Measurements from ENCODE around the gene FSIP1.

Gene FSIP1

DNA sequence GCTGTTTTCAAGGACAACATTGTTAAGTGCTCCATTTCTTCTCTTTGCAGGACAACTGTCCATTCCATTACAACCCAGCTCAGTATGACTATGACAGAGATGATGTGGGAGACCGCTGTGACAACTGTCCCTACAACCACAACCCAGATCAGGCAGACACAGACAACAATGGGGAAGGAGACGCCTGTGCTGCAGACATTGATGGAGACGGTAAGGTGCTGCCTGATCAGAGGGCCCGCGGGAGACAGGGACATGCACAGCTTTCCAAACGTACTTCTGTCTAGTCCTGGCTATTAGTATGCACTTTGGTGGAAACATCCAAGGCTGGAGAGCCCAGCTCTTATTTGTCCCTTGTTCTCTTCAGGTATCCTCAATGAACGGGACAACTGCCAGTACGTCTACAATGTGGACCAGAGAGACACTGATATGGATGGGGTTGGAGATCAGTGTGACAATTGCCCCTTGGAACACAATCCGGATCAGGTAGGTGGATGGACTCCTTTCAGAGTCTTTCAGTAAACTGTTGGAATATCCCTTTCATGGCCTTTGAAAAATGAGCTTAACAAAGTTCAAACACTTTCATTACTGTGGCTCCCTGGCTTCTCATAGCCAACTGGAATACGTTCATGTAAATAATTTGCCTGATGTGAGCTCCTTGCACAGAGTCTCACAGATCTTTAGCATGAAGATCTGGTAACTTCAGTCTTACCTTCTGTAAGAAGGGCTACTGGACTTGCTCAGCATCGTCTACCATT is 191.3 kb downstream of the FSIP1 start:
- no peak for TF ChIP-seq POLR2A (IDR thresholded peaks at IDR 0.05; ENCODE audit: low read depth, low read length)
- no peak for DNase-seq (ENCODE audit: insufficient read length, low spot score)
- no peak for FAIRE-seq

DNA sequence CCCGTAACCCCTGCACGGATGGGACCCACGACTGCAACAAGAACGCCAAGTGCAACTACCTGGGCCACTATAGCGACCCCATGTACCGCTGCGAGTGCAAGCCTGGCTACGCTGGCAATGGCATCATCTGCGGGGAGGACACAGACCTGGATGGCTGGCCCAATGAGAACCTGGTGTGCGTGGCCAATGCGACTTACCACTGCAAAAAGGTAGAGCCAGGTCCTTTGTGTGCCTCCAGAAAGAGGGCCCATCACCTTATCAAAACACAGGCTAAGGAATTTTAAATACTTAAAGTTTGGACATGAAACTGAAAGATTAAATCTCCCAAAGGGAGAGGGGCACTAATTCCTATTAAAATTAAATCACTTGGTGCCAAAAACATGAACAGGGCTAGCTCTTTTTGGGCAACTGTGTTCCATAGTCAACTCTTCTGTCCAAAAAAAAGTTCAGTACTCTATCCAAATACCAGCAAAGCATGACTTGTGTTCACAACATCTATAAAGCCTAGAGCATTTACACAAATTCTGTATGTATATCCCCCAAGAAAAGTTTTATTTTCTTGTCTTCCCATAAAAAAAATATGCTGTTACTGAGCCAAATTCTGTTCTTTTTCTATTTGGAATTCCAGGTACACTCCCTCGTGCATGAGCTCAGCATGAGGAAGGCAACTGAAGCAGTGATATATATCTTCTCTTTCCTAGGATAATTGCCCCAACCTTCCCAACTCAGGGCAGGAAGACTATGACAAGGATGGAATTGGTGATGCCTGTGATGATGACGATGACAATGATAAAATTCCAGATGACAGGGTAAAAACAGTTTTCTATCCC is 192.6 kb downstream of the FSIP1 start:
- no peak for TF ChIP-seq POLR2A (IDR thresholded peaks at IDR 0.05; ENCODE audit: low read depth, low read length)
- FAIRE-seq (no peak), DNase-seq (ENCODE audit: insufficient read length, low spot score) (no peak)

DNA sequence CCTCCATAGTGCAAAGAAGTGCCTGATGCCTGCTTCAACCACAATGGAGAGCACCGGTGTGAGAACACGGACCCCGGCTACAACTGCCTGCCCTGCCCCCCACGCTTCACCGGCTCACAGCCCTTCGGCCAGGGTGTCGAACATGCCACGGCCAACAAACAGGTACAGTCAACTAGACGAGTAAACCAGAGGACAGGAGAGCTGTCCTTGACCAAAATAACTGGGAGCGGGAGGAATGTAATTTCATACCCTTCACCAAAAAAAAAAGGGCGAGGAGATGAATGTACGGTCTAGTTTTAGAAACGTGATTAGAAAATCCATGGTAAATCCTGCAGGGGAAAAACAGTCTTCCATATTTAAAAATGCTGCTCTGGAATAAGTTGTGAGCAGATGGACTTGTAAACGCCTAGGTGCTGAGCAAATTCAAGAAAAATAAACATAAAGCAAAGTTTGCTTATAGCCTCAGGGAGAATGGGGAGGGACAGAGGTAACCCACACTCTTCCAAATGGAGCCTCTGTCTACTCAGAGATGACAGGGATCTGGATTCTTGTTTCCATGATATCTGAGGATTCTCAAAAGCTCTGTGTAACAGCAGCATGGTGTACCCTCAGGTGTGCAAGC is 193.3 kb downstream of the FSIP1 start:
- DNase-seq (ENCODE audit: insufficient read length, low spot score), result no peak
- no peak for FAIRE-seq
- no peak for TF ChIP-seq POLR2A (IDR thresholded peaks at IDR 0.05; ENCODE audit: low read depth, low read length)

DNA sequence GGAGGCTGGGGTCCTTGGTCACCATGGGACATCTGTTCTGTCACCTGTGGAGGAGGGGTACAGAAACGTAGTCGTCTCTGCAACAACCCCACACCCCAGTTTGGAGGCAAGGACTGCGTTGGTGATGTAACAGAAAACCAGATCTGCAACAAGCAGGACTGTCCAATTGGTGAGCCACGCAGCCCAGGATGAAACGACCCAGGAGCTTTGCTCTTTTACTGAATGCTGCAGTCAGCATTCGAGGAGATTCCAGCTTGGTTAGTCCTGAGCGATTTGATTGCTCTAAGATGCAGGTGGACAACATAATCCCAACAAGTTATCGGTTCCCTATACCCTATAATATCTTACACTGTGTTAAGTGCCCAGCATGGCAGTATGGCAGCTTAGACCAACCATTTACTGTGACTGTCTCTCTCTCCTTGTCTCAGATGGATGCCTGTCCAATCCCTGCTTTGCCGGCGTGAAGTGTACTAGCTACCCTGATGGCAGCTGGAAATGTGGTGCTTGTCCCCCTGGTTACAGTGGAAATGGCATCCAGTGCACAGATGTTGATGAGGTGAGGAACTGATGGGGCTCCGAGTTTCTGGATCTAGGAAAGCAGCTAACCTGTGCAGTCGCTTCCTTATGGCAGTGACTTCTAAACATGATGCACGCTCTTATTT is 194.0 kb downstream of the FSIP1 start:
- FAIRE-seq, result no peak
- no peak for DNase-seq (ENCODE audit: insufficient read length, low spot score)
- no peak for TF ChIP-seq POLR2A (IDR thresholded peaks at IDR 0.05; ENCODE audit: low read depth, low read length)

DNA sequence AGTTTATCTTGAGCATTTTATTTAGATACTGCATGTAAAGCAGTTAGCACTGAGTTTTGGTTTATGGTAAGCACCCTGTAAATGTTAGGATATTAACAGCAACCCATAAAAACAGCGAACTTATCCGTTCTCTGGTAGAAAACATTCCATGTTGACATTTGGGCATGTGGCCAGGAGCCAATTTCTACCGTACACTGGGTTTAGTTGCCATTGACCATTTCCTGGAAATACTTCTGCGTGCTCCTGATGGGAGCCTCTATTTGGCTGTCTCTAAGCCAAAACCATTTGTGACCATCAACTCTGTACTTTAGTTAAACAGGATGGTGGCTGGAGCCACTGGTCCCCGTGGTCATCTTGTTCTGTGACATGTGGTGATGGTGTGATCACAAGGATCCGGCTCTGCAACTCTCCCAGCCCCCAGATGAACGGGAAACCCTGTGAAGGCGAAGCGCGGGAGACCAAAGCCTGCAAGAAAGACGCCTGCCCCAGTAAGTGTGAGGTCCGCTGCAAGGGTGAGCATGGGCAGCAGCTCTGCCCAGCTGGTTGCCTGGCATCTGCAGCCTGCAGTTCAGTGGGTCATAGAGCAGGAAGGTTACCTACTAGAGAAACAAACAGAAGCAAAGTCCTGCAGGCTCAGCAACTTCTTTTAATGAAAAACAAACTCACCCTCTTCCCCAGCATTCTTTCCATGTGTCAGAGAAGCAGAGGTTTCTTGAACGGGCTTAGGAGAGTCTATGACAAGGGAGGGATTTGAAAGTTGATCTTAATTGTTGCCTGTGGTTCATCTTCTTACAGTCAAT is 194.7 kb downstream of the FSIP1 start:
- DNase-seq (ENCODE audit: insufficient read length, low spot score) (no peak), FAIRE-seq (no peak)
- TF ChIP-seq POLR2A (IDR thresholded peaks at IDR 0.05; ENCODE audit: low read depth, low read length), result no peak

DNA sequence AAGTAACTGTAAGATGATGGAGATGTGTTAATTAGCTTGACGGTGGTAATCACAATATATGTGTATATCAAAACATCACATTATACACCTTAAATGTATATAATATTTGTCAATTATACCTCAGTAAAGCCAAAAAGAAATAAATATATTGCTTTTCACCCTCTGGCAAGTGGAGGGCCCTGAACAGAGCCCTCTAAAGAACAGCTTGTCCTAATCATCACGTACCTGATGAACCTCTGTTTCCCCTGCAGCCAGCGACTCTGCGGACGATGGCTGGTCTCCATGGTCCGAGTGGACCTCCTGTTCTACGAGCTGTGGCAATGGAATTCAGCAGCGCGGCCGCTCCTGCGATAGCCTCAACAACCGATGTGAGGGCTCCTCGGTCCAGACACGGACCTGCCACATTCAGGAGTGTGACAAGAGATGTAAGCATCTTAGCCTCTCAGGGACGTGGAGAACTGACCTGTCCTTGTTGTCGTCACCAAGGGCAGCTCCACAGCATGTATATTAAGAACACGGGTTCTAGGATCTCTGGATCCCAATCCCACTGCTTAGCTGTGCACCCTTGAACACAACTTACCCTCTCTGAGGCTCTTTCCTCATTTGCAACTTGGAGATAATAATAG is 195.4 kb downstream of the FSIP1 start:
- FAIRE-seq (no peak), DNase-seq (ENCODE audit: insufficient read length, low spot score) (no peak)
- TF ChIP-seq POLR2A (IDR thresholded peaks at IDR 0.05; ENCODE audit: low read depth, low read length), result no peak

DNA sequence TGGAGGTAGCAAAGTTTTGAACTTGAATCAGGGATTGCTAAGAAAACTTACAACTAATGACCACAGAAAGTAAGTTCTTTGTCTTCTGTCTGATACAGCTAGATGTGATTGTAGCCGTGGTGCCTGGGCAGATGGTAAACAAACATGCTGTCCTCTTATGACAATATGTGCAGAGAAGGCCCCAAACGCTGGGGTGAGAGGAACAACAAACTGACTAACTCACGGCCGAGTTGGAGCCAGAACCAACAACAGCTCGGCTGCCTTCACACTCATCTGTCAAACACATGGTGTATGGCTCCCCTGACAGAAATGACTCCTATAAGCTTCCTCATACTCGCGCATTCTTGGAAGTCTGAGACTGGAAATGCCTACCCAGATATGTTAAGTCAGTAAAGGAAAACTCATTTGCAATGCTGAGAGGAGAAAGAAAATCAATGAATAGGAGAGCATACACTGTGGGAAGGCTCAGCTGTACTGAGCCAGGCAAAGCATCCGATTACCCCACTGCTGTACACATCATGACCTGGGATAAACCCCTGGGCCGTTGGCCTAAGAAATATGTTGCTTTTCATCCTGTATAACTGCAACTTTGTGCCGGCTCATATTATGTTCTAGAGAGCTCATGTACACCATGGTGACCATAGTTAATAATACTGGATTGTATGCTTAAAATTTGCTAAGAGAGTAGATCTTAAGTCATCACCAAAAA is 196.1 kb downstream of the FSIP1 start:
- no peak for DNase-seq (ENCODE audit: insufficient read length, low spot score)
- FAIRE-seq, result no peak
- TF ChIP-seq POLR2A (IDR thresholded peaks at IDR 0.05; ENCODE audit: low read depth, low read length), result no peak

DNA sequence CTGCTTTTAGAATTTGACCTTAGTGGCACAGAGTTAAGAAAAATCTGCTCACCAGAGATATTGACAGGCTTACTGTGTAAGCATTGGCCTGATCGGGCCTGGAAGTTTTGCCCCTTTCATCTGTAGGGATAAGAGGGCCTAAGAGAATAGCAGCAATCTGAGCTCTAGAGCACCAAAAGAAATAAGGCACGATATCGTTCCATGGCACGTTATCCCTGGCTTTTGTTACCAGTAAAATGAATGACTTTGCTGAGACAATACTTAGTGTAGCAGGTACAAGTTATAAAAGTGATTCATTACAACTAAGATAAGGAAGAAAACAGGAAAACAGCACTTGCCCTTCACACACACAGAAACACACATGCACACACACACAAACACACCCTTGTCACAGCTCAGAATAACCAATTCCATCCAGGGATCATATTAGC is 196.8 kb downstream of the FSIP1 start:
- FAIRE-seq (no peak), DNase-seq (ENCODE audit: insufficient read length, low spot score) (no peak)
- TF ChIP-seq POLR2A (IDR thresholded peaks at IDR 0.05; ENCODE audit: low read depth, low read length), result no peak

DNA sequence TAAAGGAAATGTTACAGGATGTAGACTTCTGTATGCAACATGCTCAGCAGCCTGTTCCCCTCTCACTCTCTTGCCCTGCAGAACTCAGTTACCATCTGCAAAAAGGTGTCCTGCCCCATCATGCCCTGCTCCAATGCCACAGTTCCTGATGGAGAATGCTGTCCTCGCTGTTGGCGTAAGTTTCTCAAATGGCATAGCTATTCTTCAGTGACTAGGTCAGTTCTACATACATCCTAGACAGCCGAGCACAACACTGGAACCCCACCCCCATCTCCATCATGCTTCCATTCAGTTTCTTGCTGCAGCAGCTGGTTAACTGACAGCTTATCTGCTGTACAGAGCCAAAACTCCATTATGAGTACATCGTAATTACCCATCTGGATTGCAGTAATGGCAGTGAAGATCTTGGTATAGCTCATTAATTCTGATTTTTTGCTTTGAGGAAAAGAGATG is 197.2 kb downstream of the FSIP1 start:
- no peak for TF ChIP-seq POLR2A (IDR thresholded peaks at IDR 0.05; ENCODE audit: low read depth, low read length)
- DNase-seq (ENCODE audit: insufficient read length, low spot score) (no peak), FAIRE-seq (no peak)

DNA sequence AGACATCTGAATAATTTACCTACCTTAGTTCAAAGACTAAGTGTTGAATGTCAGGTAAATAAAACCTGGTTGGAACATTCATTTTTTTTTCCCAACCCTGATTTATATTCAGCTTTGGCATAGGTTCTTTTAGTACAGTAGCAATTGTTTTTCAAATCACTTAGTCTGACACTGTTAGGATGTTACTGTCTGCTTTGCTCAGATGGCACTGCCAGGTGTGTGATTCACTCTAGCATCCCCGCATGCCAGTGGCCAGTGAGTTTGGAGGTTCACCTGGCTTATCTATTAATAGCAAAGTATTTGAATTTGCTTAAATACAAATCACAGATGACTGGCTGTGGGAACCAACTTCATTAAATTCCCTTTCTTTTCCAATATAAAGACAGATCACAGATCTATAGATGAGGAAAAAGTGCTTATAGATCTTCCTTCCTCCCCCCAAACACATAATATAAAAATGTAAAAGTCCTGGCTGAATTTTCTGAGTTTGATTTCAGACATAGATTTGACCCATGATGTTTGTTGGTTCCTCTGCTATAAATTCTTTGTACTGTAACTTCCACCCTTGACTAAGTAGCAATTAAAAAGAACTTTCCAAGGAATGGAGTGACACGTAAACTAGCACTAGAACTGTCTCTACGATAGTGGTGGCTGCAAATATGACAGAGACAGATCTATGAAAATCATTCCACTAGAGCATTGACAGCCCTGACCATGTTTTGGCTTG is 197.8 kb downstream of the FSIP1 start:
- FAIRE-seq, result no peak
- TF ChIP-seq POLR2A (IDR thresholded peaks at IDR 0.05; ENCODE audit: low read depth, low read length), result no peak
- DNase-seq (ENCODE audit: insufficient read length, low spot score), result no peak

DNA sequence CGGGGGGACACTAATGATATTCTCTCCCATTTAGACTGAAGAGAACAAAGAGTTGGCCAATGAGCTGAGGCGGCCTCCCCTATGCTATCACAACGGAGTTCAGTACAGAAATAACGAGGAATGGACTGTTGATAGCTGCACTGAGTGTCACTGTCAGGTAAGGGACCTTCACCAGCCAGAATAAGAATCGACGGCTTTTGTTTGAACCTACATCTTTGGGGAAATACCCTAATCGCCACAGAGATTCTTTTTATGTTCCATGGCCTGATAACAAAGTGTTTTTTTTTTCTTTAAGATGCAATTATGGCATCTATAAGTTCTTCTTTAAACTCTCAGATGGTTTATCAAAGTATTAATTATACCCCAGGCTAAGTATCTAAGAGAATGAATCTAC is 198.4 kb downstream of the FSIP1 start:
- no peak for FAIRE-seq
- no peak for DNase-seq (ENCODE audit: insufficient read length, low spot score)
- TF ChIP-seq POLR2A (IDR thresholded peaks at IDR 0.05; ENCODE audit: low read depth, low read length), result no peak

Measured in H54 (cell line).